ENCODE data around the gene ALKBH8. TPM values are rescaled to one million over a fixed set of nuclear protein-coding genes. Genes with fewer than 3 reads are reported as not detected.

The ALKBH8 gene
- total and polyA plus RNA-seq, 4 donors = 2.5 to 4.7 (median 3.0) TPM

DNA sequence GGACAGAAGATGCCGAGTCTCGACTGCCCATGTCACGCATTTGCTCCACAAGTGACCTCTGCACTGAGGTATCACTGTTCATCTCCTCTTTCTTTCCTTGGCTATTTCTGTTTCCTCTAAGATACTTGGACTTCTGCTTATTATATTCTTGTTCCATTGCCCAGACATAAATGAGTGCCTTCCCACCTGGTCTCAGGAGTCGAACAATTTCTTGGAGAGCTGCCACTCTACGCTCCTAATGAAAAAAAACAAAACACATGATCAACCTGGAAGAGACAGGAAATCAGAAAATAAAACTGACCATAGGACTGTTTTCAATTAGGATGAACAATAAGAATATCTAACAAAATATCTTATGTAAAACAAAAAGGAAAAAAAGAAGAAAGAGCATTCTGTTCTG is 60.6 kb downstream of the ALKBH8 start:
- no peaks in the 10 kb centered on the region for H3K4me1 ChIP-seq (ENCODE audit: control insufficient read depth in 4 of 4, insufficient read depth in 4 of 4, low read length in 3 of 4)
- H3K27ac ChIP-seq (ENCODE audit: low read depth in 1 of 2, low read length in 2 of 2) = no peak overlapping the region
- H3K4me3 ChIP-seq (ENCODE audit: low read depth in 1 of 3, low read length in 3 of 3) = no peak overlapping the region
- no peak for DNase-seq (ENCODE audit: low spot score)
- H3K9me3 ChIP-seq (ENCODE audit: control insufficient read depth in 4 of 4, low read length in 3 of 4) = peaks cover 0 to 5% (median under 1%) of the 10 kb centered on the region in 4 donors
- H3K36me3 ChIP-seq (ENCODE audit: control insufficient read depth in 4 of 4, insufficient read depth in 3 of 4, low read depth in 1 of 4, low read length in 3 of 4) = peaks cover 1 to 21% (median 11%) of the 10 kb centered on the region in 4 donors
- TF ChIP-seq EGR1 (IDR thresholded peaks at IDR 0.05; ENCODE audit: low read depth in 2 of 2) (no peak), FOXA2 (IDR thresholded peaks at IDR 0.05) (no peak), TAF1 (conservative IDR thresholded peaks at IDR 0.05) (no peak), FOXA1 (IDR thresholded peaks at IDR 0.05) (no peak), GABPA (IDR thresholded peaks at IDR 0.05 in 1 of 2, conservative IDR thresholded peaks at IDR 0.05 in 1 of 2) (no peak), SP1 (IDR thresholded peaks at IDR 0.05) (no peak), HNF4G (IDR thresholded peaks at IDR 0.05) (no peak), YY1 (IDR thresholded peaks at IDR 0.05) (no peak), JUND (IDR thresholded peaks at IDR 0.05) (no peak), RXRA (IDR thresholded peaks at IDR 0.05) (no peak), RAD21 (IDR thresholded peaks at IDR 0.05) (no peak), NR2F2 (IDR thresholded peaks at IDR 0.05) (no peak), HNF4A (conservative IDR thresholded peaks at IDR 0.05) (no peak)
- TF ChIP-seq, protein P1, sequence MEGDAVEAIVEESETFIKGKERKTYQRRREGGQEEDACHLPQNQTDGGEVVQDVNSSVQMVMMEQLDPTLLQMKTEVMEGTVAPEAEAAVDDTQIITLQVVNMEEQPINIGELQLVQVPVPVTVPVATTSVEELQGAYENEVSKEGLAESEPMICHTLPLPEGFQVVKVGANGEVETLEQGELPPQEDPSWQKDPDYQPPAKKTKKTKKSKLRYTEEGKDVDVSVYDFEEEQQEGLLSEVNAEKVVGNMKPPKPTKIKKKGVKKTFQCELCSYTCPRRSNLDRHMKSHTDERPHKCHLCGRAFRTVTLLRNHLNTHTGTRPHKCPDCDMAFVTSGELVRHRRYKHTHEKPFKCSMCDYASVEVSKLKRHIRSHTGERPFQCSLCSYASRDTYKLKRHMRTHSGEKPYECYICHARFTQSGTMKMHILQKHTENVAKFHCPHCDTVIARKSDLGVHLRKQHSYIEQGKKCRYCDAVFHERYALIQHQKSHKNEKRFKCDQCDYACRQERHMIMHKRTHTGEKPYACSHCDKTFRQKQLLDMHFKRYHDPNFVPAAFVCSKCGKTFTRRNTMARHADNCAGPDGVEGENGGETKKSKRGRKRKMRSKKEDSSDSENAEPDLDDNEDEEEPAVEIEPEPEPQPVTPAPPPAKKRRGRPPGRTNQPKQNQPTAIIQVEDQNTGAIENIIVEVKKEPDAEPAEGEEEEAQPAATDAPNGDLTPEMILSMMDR (IDR thresholded peaks at IDR 0.05; ENCODE audit: low read depth, low read length, missing input control) = no peak
- TF ChIP-seq, protein P2, sequence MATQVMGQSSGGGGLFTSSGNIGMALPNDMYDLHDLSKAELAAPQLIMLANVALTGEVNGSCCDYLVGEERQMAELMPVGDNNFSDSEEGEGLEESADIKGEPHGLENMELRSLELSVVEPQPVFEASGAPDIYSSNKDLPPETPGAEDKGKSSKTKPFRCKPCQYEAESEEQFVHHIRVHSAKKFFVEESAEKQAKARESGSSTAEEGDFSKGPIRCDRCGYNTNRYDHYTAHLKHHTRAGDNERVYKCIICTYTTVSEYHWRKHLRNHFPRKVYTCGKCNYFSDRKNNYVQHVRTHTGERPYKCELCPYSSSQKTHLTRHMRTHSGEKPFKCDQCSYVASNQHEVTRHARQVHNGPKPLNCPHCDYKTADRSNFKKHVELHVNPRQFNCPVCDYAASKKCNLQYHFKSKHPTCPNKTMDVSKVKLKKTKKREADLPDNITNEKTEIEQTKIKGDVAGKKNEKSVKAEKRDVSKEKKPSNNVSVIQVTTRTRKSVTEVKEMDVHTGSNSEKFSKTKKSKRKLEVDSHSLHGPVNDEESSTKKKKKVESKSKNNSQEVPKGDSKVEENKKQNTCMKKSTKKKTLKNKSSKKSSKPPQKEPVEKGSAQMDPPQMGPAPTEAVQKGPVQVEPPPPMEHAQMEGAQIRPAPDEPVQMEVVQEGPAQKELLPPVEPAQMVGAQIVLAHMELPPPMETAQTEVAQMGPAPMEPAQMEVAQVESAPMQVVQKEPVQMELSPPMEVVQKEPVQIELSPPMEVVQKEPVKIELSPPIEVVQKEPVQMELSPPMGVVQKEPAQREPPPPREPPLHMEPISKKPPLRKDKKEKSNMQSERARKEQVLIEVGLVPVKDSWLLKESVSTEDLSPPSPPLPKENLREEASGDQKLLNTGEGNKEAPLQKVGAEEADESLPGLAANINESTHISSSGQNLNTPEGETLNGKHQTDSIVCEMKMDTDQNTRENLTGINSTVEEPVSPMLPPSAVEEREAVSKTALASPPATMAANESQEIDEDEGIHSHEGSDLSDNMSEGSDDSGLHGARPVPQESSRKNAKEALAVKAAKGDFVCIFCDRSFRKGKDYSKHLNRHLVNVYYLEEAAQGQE (IDR thresholded peaks at IDR 0.05) = no peak
- TF ChIP-seq, protein P3, sequence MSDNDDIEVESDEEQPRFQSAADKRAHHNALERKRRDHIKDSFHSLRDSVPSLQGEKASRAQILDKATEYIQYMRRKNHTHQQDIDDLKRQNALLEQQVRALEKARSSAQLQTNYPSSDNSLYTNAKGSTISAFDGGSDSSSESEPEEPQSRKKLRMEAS (IDR thresholded peaks at IDR 0.05) = no peak
- TF ChIP-seq, protein P4, sequence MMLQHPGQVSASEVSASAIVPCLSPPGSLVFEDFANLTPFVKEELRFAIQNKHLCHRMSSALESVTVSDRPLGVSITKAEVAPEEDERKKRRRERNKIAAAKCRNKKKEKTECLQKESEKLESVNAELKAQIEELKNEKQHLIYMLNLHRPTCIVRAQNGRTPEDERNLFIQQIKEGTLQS (IDR thresholded peaks at IDR 0.05) = no peak
- TF ChIP-seq, protein P5, sequence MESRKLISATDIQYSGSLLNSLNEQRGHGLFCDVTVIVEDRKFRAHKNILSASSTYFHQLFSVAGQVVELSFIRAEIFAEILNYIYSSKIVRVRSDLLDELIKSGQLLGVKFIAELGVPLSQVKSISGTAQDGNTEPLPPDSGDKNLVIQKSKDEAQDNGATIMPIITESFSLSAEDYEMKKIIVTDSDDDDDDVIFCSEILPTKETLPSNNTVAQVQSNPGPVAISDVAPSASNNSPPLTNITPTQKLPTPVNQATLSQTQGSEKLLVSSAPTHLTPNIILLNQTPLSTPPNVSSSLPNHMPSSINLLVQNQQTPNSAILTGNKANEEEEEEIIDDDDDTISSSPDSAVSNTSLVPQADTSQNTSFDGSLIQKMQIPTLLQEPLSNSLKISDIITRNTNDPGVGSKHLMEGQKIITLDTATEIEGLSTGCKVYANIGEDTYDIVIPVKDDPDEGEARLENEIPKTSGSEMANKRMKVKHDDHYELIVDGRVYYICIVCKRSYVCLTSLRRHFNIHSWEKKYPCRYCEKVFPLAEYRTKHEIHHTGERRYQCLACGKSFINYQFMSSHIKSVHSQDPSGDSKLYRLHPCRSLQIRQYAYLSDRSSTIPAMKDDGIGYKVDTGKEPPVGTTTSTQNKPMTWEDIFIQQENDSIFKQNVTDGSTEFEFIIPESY (IDR thresholded peaks at IDR 0.05) = no peak
- H3K27me3 ChIP-seq (ENCODE audit: control insufficient read depth in 4 of 4, insufficient read depth in 4 of 4, low read length in 3 of 4) = no peaks in the 10 kb centered on the region
- 95% methylated on average over 5 of the region's 5 CpGs for WGBS
- H3K9ac ChIP-seq (ENCODE audit: low read depth in 1 of 2, low read length in 2 of 2) = no peak overlapping the region
